Measurements from ENCODE around the gene GPS1. TPM values are rescaled to one million over a fixed set of nuclear protein-coding genes. Genes with fewer than 3 reads are reported as not detected.

Gene GPS1
- total RNA-seq, 1 experiment from 2014 or later, result 108 TPM

DNA sequence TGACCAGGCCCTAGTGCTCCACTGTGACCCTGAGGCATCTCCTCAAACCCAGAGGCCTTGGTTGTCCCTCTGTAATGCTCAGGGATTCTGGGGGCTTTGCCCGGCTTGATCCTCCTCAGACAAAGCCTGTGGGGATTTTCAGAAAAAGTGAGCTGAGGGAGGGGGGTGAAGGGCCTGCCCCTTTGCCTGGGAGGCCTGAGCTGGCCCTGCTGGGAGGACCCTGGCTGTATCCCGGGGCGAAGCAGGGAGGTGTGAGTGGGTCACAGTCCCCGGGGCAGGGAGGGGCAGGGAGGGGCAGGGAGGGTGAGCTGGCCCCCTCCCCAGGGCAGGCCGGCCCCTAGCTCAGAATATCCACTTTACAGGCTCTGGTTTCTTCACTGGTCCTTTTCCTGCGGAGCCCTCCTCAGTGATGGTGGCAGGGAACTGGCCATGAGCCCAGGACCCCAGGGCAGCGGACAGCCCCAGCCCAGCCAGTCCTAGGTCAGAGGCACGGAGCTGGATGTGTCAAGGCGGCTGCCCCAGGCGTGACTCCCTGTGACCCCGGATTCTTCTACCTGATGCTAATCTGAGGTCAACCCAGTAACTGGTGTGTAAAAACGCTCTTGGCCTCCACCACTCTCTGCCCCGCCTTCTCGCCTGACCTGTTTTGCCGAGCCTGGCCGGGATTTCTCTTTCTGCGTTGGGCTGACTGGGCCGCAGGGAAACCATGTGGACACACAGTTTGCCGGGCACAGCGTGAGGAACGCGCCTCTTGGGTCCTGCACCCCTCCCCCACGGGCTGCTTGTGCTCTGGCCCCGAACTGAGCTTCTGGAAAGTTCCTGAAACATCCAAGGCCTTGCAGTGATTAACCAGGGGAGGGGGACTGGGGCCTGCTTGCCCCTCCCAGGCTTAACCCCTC, 52.1 kb downstream of the GPS1 start:
- no peak for DNase-seq (ENCODE audit: low spot score)

DNA sequence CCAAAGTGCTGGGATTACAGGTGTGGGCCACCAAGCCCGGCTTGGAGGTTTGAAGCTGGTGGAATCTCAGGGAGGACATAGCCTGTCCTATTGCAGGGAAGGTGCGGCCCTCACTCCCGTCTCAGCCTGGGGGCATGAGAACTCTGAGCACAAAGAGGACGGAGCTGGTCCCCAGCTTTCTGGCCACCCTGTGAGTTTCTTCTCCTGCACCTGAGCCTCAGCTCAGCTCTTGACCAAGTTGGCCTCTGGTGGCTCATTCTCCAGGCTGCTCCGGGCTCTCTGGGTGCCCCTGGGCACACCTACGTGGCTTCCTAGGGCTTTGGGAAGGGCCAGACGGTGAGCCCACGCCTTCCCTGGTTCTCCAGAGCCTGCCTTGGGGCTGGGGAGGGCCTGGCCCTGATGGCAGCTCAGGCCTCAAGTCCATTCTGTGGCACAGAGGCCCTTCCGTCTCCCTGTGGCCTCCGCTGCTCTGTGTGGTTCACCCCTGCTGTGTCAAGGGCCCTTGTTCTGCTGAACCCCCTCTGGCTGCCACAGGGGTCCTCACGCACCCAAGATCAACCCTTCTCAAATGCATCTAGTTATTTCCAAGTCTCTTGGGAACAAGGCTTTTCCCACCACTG, 53.2 kb downstream of the GPS1 start:
- no peak for DNase-seq (ENCODE audit: low spot score)

DNA sequence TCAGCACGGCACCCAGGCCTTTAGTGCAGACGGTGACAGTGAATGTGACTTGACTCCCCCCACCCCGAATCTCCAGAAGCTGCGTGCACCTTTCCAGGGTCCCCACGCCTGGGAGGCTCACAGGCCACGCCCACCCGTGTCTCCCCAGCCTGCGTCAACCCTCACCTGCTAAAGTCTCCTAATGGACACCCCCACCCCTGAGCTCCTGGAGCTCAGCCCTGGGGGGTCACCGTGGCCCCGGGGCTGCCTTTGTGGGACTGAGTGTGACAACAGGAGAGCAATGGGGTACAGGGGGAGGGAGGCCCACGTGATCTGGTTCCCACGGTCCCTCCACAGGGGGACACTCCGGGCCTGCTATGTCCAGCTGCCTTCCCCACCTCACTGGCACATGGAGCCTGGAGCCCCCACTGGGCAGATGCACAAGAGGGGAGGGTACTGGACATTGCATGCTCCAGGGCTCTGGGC, 53.8 kb downstream of the GPS1 start:
- DNase-seq (ENCODE audit: low spot score), result no peak

DNA sequence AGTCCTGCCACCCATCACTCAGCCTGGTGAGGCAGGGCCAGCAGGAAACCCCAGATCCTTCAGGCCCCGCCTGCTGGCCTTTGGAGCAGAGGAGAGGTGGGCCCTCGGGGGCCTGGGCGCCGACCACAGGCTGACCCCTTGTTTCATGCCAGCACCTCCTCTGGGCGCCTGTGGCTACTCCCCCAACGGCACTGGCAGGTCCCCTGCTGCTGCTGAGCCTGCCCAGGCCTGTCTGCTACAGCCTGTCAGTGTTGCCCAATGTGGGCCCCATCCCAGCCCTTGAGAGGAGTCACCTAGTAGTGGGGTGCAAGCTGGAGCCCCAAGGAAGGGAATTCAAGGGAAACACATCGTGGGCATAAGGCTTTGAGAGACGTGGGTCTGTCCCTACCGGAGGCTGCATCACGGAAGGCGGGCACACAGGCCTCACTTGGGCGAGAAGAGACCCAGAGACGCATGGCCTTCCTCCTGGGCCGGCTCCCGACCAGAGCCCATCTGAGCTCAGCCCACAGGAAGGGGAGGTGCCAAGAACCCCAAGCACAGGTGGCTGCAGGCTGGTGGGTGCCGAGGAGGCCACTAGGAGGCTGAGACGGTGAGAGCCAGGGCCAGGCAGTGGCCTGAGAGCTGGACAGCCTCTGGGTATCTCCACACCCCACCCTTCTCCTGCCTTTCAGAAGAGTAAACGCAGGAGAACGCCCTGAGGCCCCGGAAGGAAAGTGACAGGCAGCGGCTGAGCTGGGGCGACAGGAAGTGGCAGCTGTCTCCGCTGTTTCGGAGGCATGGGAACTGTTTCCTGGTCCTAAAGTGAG, 54.4 kb downstream of the GPS1 start:
- peak; percentile 80 for DNase-seq (ENCODE audit: low spot score)

DNA sequence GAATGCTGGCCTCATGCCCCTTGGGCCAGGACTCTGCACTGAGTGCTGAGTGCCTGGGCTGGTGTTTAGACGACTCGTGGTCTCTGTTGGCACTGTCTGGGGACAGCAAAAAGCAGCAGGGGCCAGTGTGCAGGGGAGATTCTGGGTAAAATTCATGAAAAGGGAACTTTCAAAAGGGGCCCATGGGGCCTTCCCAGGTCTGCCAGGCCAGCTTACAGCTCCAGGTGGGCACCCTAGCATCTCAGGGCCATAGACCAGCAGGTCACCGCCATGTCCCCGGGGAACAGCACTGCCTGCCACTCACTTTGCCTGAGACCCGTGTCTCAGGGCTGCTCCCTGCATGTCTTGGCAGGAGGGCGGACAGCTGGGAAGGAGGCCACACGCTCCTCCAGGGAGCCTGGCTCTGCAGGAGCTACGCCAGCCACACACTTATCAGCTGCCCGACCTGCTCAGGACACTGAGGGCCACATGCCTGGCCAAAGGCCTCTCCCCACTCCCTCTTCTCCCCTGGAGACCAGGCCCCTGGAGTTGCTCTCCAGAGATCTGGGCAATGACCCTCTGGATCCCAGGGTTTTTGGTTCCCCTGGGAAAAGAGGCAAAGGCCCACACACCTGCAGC, 55.1 kb downstream of the GPS1 start:
- no peak for DNase-seq (ENCODE audit: low spot score)

Other genes with a start within 250 kb of the GPS1 start
- gene GCGR, start 247.7 kb upstream of the GPS1 start, total RNA-seq (2014; rRNA removed; shearing (Covaris generic)), result not detected in 2 replicates
- gene MCRIP1, start 218.6 kb upstream of the GPS1 start, total RNA-seq (2014; rRNA removed; shearing (Covaris generic)), result 13.7 and 14.9 TPM in 2 replicates
- gene PPP1R27, start 216.8 kb upstream of the GPS1 start, total RNA-seq (2014; rRNA removed; shearing (Covaris generic)), result not detected in 2 replicates
- 921 and 1,439 TPM in 2 replicates for gene P4HB, start 191.4 kb upstream of the GPS1 start, total RNA-seq (2014; rRNA removed; shearing (Covaris generic))
- 78.2 and 78.9 TPM in 2 replicates for gene ARHGDIA, start 180.6 kb upstream of the GPS1 start, total RNA-seq (2014; rRNA removed; shearing (Covaris generic))
- gene ALYREF, start 160.3 kb upstream of the GPS1 start, total RNA-seq (2014; rRNA removed; shearing (Covaris generic)), result 149 and 166 TPM in 2 replicates
- 189 and 222 TPM in 2 replicates for gene ANAPC11, start 160.2 kb upstream of the GPS1 start, total RNA-seq (2014; rRNA removed; shearing (Covaris generic))
- 0.04 TPM in 1 of 2 replicates, not detected in the other for gene NPB, start 149.7 kb upstream of the GPS1 start, total RNA-seq (2014; rRNA removed; shearing (Covaris generic))
- 34.7 and 39.0 TPM in 2 replicates for gene PCYT2, start 140.5 kb upstream of the GPS1 start, total RNA-seq (2014; rRNA removed; shearing (Covaris generic))
- gene SIRT7, start 133.7 kb upstream of the GPS1 start, total RNA-seq (2014; rRNA removed; shearing (Covaris generic)), result 5.5 and 8.7 TPM in 2 replicates
- 8.7 and 9.3 TPM in 2 replicates for gene MAFG, start 124.2 kb upstream of the GPS1 start, total RNA-seq (2014; rRNA removed; shearing (Covaris generic))
- 92.4 and 128 TPM in 2 replicates for gene PYCR1, start 114.6 kb upstream of the GPS1 start, total RNA-seq (2014; rRNA removed; shearing (Covaris generic))
- gene MYADML2, start 104.7 kb upstream of the GPS1 start, total RNA-seq (2014; rRNA removed; shearing (Covaris generic)), result not detected in 2 replicates
- 0.06 and 0.45 TPM in 2 replicates for gene NOTUM, start 90.7 kb upstream of the GPS1 start, total RNA-seq (2014; rRNA removed; shearing (Covaris generic))
- 24.9 and 32.5 TPM in 2 replicates for gene ASPSCR1, start 74.3 kb upstream of the GPS1 start, total RNA-seq (2014; rRNA removed; shearing (Covaris generic))
- gene CENPX, start 29.0 kb upstream of the GPS1 start, total RNA-seq (2014; rRNA removed; shearing (Covaris generic)), result 86.2 and 88.7 TPM in 2 replicates
- gene LRRC45, start 28.6 kb upstream of the GPS1 start, total RNA-seq (2014; rRNA removed; shearing (Covaris generic)), result 7.3 and 11.3 TPM in 2 replicates
- 15.1 and 21.6 TPM in 2 replicates for gene RAC3, start 20.2 kb upstream of the GPS1 start, total RNA-seq (2014; rRNA removed; shearing (Covaris generic))
- 99.5 and 107 TPM in 2 replicates for gene DCXR, start 14.2 kb upstream of the GPS1 start, total RNA-seq (2014; rRNA removed; shearing (Covaris generic))
- gene RFNG, start 87 bp upstream of the GPS1 start, total RNA-seq (2014; rRNA removed; shearing (Covaris generic)), result 9.1 and 9.9 TPM in 2 replicates
- 44.9 and 64.5 TPM in 2 replicates for gene DUS1L, start 13.9 kb downstream of the GPS1 start, total RNA-seq (2014; rRNA removed; shearing (Covaris generic))
- 36.7 and 48.7 TPM in 2 replicates for gene FASN, start 46.3 kb downstream of the GPS1 start, total RNA-seq (2014; rRNA removed; shearing (Covaris generic))
- 1.8 and 4.7 TPM in 2 replicates for gene CCDC57, start 160.9 kb downstream of the GPS1 start, total RNA-seq (2014; rRNA removed; shearing (Covaris generic))
- gene SLC16A3, start 177.1 kb downstream of the GPS1 start, total RNA-seq (2014; rRNA removed; shearing (Covaris generic)), result 22.2 and 30.0 TPM in 2 replicates
- gene CSNK1D, start 221.8 kb downstream of the GPS1 start, total RNA-seq (2014; rRNA removed; shearing (Covaris generic)), result 30.3 and 33.9 TPM in 2 replicates